GM10847 (cell line): ENCODE data around the gene POP7.

Source experiments
- POLR2A ChIP-seq: IDR thresholded peaks from 2 replicates; pipeline ENCODE4 v1.6.1; 2011; ENCODE audit not compliant: insufficient read length; ENCODE audit errors: extremely low read depth

The POP7 gene

DNA sequence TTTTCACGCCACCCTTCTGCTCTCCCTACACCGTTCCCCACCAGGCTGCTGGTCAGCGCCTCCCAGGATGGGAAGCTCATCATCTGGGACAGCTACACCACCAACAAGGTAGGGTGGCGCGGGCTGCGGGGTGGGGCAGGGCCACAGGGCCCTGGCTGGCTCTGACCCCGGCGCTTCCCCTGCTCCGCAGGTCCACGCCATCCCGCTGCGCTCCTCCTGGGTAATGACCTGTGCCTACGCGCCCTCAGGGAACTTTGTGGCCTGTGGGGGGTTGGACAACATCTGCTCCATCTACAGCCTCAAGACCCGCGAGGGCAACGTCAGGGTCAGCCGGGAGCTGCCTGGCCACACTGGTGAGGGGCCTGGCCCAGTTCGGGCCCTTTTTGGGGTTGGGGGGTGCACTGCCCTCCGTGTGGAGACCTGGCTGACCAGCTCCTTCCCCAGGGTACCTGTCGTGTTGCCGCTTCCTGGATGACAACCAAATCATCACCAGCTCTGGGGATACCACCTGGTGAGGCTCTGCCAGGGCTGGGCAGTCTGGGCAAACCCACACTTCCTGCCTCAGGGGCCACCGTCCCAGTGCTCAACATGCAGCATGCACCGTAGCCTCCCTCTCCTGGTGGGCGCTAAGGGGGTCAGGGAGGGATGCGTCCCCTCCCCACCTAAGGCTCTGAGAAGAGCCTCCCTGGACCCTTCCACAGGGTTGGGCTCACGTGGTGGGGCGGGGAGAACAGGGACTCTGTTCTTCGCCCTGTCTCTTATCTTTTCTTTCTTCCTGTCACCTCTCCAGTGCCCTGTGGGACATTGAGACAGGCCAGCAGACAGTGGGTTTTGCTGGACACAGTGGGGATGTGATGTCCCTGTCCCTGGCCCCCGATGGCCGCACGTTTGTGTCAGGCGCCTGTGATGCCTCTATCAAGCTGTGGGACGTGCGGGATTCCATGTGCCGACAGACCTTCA is 28.3 kb upstream of the POP7 start:
- no peak for TF ChIP-seq POLR2A

DNA sequence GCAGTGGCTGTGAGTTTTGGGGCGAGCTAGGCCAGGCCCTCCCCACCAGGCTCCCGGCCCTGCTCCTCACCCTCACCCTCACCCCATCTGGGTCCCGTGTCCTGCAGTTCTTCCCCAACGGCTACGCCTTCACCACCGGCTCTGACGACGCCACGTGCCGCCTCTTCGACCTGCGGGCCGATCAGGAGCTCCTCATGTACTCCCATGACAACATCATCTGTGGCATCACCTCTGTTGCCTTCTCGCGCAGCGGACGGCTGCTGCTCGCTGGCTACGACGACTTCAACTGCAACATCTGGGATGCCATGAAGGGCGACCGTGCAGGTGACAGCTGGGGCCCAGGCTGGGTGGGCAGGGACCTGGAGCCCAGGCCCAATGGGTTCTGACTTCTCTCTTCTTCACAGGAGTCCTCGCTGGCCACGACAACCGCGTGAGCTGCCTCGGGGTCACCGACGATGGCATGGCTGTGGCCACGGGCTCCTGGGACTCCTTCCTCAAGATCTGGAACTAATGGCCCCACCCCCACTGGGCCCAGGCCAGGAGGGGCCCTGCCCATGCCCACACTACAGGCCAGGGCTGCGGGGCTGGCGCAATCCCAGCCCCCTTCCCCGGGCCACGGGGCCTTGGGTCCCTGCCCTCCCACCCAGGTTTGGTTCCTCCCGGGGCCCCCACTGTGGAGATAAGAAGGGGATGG is 27.5 kb upstream of the POP7 start:
- no peak for TF ChIP-seq POLR2A

DNA sequence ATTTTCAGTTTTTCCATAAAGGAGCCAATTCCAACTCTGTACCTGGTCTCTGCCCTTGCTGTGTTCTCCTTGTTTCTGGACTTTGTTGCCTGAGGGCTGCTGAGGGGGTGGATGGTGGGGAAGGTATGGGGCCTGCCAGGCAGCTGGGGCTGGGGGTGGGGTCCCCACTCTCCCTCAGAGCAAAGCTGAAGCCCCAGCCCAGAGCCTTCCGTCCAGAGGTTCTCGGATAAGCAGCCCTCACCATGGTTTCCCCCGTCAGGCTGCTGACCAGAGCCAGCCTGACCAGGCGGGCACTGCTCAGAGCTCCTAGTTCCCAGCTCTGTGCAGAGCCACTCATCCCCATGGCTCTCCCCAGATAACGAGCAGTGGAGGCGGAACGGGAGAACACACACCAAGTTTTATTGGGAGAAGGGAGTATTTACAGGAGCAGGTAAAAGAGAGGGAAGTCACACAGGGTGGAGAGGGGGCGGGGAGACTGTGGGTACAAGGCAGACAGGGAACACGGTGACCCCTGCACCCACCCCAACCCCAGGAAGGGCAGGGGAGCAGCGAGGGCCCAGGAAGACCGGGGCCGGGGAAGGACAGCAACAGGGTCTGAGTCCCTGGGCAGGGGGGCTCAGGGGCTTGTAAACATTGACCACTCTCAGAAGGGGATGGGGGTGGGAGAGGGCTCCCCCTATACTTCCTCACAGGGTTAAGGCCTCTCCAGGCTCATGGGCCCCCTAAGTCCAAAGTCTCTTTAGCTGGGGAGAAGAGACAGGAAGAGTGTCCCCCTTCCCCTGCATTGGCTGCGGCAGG is 26.6 kb upstream of the POP7 start:
- TF ChIP-seq POLR2A = no peak

DNA sequence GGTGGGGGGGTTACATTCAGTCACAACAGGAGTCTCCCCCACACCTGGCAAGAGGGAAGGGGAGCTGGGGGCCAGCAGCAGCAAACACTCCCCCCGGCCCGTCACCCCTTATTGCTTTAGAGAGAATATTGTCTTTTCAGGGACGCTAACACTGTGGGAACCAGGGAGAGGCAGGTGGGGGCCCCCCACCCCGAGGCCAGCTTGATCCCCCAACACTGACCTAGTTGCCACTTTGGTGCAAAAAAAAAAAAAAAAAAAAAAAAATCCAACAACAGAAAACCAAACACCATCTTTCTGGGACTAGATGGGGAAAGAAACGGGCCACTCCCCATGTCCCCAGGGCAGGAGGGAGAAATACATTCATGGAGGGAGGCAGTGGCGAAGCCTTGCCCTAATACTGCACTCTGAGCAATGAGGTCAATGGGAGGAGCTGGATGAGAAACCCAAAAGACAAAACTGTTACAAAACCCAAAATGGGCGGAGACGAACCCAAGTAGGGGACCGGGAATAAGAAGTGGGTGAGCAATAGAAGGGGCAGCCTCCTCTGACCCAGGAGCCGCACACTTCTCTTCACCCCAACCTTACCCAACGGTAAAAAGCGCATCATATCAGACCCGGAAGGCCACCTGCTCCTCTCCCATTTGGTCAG is 25.9 kb upstream of the POP7 start:
- TF ChIP-seq POLR2A = peak; percentile 9

DNA sequence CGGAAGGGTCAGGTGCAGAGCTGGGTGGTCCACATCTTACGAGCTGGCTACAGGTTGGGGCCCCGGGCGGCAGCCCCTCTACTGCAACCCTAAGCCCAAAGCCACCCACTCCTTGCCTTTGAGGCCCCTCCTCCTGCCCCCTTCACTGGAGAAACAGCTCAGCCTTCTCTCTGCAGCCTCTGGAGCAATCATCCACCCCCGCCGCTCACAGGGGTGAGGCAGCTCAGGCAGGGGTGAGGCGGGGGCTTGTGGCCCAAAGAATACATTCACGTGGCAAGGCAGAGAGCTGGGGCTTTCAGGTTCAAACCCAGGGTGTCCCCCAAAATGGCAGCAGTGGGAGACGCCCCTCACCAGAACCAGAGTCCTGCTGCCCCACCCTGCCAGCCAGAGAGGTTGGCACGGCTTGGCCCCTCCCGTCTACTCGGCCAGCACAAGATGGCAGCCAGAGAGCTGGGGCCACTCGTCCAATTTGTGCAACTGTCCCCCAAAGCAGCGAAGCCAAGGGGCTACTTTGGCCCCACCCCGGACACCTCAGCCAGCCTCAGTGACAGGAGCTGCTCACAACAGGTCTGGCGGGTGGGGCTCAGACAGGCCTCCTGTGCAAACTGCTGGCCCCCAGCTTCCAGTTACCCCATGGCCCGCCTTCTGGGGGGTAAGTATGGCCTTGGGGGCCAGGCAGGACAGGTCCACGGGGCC is 25.2 kb upstream of the POP7 start:
- peak; percentile 17 for TF ChIP-seq POLR2A

DNA sequence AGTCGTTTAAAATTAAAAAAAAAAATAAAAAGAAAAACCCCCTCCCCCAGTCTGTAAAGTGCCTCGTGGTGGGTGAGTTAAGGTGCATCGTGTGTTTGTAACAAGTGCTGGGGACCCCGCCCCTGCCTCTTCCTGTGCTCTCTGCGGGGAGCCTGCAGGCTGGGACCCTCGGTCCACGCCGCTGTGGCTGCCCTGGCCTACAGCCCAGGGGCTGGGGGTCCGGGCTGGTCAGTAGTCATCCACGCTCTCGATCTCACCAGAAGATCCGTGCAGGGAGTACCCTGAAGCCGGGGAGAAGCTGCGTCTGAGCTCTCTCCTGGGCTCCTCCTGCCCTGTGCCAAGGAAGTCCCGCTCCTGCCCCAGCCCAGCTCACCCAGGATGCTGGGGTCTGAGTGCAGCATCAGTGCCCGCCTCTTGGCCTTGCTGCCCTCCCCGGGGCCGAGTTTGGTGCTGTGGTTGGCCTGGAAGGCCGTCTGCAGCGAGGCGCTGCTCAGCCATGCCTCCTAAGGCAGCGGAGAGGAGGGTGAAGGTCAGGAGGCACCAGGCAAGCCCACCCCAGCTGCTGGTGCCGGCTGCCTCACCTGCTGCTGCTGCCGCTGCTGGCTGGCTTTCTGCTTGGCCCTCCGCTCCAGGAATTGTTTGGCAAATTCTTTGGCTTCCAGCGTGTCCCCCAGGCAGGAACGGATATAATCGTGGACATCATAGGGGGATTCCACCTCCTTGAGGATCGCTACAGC is 24.3 kb upstream of the POP7 start:
- no peak for TF ChIP-seq POLR2A

DNA sequence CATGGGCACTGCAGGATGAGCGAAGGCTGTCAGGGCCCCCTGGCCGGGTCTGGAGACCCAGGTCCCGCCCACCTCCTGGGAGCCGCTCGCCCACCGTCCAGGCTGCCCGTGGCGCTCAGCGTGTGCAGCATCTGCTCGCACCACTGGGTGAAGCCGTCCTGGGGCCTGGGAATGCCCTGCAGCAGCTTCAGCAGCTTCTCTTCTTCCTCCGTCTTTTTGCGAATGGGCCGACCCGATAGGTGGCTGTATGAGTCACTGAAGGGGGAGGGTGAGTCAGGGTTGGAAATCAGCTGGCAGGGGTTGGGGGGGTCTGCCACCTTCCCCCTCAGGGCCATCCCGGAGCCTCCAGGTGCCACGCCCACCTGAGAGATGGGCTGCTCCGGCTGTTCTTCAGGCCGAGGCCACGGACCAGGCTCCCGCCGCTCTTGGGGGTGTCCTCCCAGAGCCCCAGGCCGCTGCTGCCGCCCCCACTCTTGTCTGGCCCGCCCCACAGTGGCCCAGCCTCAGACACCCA is 23.6 kb upstream of the POP7 start:
- TF ChIP-seq POLR2A = no peak

DNA sequence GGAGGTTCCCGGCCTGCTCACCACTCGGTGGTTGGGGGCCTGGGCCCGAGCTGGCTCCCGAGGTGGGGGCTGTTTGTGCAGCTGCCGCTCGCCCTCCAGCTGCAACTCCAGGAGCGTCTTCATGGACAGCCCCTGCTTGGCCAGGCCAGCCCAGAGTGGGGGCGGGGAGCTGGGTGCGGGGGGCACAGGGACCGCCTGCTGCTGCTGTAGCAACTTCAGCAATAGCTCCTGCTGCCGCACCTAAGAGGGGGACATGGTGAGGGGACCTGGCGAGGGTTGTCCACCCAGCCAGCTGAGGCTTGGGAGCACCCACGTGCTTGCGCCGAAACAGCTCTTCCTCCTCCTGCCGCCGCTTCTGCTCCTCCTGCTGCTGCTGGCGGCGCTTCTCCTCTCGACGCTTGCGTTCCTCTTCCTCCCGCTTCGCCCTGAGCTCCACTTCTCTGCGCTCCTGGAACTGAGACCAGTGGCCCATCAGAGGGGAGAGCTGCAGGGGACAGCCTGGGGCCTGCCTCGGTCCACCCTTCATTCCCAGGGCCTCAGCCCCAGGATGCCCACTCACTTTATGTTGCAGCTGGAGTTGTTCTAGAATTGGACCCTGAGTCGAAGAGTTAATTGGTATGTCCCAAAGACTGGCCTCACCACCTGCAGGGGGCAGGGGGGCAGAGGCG is 22.8 kb upstream of the POP7 start:
- no peak for TF ChIP-seq POLR2A

DNA sequence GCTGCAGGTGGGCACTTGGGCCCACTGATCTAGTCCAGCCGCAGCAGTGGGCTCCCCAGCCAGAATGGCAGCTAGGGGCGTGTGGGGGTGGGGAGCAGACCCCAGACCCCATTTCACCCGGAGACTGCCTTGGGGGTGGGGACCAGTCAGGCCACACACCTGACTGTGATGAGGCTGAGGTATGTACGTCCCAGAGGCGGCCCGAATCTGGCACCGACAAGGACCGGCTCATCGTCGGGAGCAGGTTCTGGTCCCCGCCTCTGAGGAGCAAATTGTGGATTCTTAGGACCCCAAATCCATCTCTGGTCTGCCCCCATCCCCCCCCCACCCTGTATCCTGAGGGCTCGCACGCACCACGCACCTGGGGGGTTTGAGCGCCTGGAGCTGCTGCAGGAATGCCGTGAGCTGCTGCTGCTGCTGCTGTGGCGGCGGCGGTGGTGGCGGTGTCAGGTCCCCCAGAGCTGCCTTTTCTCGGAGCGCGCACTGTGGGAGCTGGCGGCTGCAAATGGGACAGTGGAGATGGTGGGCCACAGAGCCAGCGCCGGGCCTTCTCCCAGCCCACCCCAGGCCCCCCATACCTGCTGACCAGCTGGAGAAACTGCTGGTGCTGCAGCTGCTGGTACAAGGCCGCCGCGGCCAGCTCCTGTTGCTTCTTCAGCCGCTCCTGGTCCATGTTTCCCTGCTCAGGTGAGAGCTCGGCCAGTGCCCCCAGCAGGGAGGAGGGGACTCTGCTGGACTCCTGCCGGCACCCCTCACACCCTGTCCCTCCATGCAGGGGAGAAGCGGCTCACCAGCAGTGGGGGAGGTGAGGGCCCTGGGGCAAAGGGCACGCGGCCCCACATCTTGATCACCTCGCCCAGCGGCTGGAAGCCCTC is 22.0 kb upstream of the POP7 start:
- TF ChIP-seq POLR2A = no peak

DNA sequence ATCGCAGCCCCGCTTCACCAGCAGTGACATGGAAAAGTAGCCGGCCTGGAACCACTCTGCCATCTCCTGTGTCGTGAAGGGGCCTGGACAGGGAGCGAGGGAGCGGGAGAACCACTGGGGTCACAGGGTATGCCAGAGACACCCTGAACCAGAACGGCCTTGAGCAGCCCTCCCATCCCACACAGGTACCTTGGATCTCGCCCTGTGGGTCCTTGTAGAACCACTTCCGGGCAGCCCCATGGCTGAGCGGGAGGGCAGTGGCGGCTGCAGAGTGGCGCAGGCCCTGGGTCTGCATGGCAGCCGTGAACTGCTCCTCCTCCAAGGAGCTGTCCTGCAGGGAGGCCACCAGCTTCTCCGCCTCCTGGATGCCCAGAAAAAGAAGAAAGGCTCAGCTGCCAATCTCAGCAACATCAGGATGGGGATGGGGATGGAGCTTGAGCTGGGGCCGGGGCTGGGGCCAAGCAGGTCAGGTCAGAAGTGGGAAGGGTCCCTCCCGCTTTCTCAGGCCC is 21.3 kb upstream of the POP7 start:
- no peak for TF ChIP-seq POLR2A

DNA sequence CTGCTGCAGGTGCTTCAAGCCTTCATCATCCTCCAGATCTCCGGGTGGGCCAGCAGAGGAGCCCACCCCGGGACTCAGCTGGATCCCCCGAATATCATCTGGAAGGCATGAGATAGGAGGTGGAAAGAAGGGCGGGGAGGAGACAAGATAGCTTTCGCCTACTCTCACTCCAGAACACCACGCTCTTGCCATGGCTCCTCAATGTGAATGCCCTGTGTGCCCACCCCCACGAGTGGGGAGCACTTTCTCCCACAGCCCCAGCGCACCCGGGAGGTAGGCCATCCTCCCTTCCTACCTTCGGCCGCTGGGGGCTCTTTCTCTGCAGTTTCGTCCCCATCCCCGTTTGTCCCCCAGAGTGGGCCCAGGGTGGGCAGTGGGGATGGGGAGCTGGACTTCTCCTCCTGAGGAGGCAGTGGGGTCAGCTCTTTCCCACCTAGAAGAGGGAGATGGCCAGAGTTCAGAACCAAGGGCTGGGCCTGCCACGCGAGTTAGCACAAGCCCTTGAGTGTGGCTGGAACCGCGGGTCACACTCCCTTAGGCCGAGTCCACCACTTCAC is 20.8 kb upstream of the POP7 start:
- no peak for TF ChIP-seq POLR2A
